Activated CD4-positive, alpha-beta T cell treated with anti-CD3 and anti-CD28 coated beads for 4 hours (primary cell): ENCODE results near the gene KLHL36.

Experiments used
- DNase-seq, 2 donors: peaks; one replicate each; pipeline ENCODE4 v3.0.0-alpha.2; 2020

Gene KLHL36

DNA sequence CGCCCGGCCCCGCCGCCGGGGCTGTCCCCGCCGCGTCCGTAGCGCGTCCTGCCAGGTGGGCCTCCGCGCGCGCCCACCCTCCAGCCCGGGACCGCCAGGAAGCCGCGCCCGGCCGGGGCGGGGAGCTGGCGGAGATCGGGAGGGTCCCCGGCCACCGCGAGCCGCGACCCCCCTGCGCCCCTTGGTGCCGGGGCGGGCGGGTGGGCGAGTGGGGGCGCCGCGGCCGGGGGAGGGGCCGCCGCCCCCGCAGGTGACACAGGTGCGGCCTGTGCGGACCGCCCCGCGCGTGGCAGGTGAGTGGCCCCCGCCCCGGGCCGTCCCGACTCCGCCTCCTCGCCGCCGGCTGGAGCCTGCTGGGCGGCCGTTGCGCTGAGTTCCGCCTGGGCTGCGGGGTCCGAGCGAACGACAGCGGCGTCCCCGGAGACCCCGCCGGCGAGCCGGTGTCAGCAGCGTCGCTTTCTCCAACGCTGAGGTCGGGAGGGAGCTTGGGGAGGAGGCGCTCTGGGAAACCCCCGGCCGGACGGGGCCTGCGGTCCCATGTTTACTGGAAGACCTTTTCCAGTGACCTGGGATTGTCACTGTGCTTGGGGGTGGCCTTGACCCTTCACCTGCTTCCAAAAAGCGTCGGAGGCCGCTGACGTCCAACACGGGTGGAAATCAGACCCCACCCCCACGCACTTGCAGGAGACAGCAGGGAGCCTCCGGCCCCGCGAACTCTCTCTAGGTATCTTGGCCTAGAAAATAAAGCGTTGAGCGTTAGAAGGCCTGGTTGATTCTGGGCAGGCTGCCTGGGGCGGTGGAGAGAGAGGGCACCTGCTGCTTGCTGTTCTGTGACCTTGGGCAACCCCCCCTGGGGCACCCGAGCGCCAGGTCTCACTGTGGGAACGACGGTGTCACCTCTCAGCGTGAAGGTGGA, 542 bp downstream of the KLHL36 start:
- peak; percentile 34 to 49 for DNase-seq

DNA sequence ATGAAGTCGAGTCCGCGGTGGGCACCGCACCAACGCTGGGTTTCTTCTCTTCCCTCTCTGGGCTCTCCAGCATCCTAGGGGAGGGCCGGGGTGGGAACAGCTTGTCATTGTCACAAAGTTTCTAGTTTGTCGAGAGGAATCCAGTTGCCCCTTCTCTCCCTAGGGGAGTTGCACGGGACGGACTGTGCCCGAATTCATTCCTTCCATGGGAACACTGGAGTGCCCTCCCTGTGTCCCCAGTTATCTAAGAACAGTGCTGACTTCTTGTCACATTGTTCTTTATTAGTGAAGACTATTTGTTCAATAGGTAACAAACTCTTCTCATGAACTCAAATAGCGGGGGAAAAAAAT, 1.2 kb downstream of the KLHL36 start:
- DNase-seq, result no peak

DNA sequence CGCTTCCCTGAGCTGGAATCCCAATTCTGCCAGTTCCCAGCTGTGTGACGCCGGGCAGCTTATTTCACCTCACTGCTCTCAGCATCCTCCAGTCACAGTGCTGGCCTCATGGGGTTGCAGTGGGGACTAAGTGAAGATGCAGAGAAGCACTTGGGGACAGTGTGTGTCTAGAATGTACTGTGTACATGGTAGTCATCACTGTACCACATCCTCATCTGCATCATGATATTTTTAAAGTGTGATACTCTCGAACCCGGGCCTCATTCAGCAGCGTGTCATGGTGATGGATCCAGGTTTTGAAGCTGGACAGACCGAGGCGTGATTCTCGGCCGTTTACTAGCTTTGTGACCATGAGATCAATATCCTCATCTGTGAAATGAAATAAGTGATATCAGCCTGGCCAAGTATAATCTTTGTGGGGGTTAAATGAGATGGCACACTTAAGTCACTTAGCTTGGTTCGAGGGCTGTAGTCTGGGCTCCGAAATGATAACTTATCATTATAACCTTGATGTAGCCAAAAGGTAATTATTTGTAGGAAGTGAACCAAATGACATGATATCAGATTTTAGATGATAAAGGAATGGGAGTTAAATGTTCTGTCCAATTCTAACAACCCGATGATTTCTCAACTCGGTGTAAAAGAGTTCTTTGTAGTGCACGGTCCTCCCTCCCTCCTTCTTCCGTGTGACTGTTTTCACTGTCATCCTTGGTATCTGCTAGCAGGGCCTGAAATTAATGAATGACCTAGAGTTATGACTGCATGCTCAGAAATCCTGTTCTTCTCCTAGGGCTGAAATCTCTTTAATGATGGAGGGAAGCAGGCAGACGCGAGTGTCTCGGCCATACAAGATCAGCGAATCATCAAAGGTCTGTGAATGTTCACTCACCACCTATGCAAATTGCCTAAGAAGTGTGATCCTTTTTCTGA, 2.0 kb downstream of the KLHL36 start:
- DNase-seq, result no peak

DNA sequence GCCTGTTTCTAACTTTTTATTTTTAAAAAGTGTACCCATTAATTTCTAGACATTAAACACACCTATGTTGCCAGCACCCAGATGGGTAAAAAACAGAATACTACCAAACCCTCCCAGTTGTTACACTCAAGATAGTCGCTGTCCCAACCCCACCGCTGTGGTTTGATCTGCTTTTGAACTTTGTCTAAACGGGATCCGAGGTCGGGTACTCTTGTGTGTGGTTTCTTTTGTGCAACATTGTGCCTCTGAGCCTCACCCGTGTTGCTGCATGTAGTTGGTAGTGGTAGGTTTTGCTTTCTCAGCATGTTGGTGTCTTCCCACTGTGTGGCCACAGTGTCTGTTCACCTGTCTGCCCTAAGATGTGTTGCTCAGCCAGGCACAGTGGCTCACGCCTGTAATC, 4.3 kb downstream of the KLHL36 start:
- no peak for DNase-seq

DNA sequence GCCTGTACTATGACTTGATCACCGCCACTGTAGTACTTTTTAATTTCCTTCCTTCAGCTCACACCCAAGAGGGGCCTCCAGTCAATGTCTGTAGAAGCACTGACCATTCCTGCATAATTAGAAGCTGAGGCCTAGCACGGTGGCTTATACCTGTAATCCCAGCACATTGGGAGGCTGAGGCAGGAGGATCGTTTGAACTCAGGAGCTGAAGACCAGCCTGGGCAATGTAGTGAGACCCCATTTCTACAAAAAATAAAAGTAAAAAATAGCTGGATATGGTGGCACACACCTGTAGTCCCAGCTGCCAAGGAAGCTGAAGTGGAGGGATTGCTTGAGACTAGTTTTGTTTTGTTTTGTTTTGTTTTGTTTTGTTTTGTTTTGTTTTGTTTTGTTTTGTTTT, 5.9 kb downstream of the KLHL36 start:
- no peak for DNase-seq

DNA sequence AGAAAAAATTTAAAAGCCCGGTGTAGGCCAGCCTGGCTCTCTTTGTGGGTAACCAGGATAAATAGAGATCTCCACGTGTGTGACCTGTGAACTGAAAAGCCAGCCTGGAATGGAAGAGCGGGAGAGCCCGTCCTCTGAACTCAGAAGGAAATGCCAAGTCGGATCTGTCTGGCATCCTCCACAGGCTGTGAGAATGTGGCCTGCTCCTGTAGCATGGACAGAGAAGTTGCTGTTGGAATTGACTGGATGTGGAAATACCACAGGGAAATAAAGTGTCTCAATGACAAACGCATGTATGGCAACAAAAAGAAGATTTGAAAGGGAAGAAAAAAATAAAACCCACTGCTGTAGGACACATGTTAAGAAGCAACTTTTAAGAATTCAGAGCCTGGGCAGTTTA, 6.7 kb downstream of the KLHL36 start:
- no peak for DNase-seq

DNA sequence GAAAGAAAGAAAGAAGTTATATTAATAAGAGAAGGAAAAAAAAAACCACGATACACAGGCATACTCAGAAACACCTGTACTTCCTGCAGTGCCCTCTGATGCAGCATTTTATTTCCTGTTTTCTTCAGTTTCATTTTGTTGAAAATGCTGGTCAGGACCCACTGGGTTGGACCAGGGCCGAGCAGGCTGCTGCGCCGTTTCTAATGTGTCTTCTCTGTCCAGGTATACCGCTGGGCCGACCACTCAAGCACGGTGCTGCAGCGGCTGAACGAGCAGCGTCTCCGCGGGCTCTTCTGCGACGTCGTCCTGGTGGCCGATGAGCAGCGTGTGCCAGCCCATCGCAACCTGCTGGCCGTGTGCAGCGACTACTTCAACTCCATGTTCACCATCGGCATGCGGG, 8.3 kb downstream of the KLHL36 start:
- DNase-seq, result no peak

DNA sequence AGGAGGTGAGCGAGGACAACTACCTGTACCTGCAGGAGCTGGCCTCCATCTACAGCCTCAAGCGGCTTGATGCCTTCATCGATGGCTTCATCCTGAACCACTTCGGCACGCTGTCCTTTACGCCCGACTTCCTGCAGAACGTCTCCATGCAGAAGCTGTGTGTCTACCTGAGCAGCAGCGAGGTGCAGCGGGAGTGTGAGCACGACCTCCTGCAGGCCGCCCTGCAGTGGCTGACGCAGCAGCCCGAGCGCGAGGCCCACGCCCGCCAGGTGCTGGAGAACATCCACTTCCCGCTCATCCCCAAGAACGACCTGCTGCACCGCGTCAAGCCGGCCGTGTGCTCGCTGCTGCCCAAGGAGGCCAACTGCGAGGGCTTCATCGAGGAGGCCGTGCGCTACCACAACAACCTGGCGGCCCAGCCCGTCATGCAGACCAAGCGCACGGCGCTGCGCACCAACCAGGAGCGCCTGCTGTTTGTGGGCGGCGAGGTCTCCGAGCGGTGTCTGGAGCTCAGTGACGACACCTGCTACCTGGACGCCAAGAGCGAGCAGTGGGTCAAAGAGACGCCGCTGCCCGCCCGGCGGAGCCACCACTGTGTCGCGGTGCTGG, 9.0 kb downstream of the KLHL36 start:
- DNase-seq, result no peak

DNA sequence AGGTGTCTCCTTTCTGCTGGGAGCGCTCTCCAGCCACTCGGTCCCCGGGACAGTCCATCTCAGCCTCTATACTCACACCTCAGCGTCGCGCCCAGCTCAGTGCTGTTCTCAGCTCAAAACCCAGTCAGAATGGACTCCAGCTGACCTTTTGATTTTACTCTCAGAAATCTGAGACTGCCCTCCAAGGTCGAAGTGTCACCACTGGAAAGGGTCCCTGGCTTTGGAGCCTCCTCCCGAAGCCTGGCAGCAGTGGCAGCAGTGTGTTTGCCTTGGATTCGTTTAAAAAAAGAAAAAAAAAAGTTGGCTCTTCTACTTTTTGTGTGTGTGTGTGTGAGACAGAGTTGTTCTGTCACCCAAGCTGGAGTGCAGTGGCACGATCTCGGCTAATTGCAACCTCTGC, 10.4 kb downstream of the KLHL36 start:
- no peak for DNase-seq

DNA sequence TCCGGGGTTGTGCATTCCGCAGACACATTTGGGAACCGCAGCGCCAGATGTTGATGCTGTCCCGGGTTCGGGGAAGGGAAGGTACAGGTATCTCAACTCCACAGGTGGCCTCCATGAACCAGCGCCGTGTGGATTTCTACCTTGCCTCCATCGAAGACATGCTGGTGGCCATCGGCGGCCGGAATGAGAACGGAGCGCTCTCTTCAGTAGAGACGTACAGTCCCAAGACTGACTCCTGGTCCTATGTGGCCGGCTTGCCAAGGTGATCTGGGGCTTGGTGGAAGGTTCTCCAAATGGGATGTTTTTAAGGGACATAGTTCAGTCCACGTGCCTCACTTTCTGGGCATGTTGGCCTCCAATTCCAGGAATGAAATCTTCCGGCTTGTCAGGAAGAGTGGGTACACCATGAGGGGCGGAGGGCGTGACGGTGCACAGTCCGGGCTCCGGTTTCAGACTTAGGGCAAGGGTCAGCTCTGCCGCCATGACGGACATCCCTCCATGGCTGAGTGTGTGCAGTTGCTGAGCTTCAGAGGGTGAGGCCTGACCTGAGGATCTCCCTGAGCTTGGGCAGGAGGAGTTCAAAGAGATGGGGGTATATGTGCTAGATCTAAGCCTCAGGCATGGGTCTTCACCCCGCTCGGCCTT, 11.5 kb downstream of the KLHL36 start:
- DNase-seq, result no peak

DNA sequence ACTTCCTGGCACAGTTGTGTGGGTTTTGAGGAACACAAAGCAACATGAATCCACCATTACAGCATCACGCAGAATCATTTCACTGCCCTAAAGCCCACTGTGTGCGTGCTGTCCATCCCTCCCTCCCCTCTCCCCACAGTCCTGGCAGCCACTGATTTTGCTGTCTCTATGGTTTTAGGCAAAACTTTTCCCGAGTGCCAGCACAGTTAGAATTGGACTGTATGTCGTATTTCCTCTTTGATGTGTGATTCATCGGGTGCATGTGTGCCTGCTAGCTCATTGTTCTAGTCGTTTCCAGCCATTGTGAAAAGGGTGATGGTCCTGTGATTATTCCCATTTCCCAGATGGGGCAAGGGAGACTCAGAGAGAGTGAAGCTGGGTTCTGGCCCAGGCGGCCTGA, 12.7 kb downstream of the KLHL36 start:
- DNase-seq, result no peak

DNA sequence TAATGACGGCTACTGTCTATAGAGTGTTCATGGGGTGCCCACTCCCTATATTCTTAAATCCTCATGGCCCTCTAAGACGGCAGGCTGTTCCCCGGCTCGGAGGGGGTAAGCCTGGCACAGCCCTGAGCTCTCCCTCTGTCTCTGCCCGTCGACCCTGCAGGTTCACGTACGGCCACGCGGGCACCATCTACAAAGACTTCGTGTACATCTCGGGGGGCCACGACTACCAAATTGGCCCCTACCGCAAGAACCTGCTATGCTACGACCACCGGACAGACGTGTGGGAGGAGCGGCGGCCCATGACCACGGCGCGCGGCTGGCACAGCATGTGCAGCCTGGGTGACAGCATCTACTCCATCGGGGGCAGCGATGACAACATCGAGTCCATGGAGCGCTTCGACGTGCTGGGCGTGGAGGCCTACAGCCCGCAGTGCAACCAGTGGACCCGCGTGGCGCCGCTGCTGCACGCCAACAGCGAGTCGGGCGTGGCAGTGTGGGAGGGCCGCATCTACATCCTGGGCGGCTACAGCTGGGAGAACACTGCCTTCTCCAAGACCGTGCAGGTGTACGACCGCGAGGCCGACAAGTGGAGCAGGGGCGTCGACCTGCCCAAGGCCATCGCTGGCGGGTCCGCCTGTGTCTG, 13.2 kb downstream of the KLHL36 start:
- no peak for DNase-seq

DNA sequence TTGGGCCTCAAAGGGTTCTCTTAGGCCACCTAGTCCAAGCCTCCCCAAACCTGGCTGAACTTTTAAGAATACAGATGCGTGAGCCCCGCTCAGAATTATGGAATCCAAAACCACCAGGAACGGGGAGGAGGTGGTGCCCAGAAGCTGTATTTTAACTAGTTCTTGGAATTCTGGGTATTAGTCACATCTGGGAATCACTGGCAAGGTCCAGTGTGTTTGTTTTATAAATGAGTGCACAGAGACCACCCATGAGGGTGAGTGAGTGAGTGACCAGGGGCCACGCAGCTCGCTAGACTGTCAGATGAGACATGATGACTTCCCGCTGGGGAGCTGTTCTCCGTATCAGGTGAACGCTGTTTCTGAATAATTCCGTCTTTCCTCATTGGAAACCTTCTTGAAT, 14.2 kb downstream of the KLHL36 start:
- no peak for DNase-seq

DNA sequence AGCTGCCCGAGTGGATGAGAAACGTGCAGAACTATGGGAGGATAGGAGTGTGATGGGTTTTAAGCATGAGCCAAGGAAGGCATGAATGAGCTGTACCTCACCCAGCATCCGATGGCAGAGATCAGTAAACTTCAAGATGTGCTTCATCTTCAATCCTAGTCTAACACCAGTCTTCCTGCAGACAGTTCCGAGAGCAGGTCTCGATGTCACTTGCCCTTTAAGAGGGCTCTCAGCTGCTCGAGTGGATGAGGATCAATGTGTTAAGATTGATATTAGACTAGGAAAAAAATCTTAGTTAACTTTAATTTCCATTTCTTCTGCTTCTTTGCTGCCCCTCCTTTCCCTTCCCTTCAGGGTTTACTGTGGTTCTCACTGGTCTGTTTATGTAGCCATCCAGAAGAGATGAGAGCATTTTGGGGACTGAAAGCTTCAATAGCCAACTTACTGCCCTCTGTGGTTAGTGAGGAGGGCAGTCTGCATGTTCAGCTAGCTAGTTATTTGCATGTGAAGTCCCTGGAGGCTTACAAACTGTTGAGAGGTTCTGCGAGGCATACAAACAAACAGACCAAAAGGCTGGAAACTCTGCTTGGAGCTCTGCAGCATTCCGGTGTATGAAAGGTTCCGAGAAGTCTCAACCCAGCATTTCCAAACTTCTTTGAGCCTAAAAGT, 15.3 kb downstream of the KLHL36 start:
- no peak for DNase-seq

DNA sequence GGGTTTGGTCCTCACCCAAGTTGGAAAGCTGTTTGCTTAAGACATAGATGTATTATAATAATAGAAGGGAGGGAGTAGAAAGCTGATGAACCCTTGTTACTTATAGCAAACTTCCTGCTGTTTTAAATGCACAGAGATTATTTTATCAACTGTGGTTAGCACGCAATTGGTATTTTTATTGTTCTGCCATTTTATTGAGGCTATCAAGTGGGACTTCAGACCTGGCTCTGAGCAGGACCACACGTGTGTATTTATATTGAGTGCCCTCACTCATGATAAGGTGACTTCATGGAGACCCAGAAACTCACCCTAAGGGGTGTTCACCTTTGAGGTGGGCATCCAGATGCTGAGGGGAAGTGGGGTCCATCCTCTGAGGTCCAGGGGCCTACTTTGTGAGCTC, 17.0 kb downstream of the KLHL36 start:
- DNase-seq, result no peak

DNA sequence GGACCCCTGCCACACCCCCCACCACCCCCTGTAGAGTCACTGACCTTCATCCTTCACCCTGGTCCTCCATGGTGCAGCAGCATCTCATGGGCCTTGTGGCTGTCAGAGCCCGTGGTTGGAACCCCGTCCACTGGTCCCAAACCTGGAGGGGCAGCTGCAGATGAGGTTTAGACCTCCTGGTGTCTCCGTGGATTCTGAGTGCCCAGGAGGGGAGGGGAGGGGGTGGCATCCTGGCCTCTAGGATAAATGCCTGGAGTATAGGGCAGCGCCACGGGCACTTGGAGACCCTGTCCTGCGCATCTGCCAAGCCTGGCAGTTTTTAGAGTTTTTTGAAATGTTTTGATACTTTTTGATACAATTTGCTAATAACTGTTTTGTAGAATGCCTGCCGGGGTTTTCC, 17.5 kb downstream of the KLHL36 start:
- DNase-seq, result no peak

DNA sequence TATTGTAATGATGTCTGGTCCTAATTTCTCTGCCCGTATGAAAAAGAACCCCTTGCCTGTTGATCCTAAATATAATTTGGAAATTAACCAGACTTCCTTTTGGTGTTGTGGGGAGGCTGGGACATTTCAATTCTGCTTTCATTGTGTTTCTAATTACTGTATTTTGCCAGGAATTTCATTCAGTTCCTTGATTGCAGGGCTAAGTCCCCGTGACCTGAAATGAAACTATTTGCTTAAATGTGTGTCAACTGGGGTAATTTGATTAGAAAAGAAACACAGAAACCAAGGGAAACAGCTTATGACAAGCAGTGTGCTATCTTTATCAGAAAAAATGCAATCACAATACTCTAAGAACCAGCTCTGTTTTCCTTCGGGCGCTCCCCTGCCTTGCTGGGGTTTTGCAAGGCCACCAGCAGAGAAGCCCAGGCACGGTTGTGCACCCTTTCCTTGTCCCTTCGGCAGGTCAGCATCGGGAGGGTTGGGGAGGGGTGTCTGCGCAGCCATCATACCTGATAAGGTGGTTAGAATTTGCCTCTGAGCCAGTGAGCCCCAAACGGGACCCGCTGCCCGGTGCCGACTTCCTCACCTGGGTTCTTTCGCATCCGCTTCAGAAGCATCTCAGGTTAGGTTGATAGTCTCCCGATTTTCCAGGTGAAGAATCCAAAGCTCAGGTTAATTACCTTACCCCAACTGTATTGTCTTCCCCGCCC, 19.4 kb downstream of the KLHL36 start:
- DNase-seq, result no peak

DNA sequence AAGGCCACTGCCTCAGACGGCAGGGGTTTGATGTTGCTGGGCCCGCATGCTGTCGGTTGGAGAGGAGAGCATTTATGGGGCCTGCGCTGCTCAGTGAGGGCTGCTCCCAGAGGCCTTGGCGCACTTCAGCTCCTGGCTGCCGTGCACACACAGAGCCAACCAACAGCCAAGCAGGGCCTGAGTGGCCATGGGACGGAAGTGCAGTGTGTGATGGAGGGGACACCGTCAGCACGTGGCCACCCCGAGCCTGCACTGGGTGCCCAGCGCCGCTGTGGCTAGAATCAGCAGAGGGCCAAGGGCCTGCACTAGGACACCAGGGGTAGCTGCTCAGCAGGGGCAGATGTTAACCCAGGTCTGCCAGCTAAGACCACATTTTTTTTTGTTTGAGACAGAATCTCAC, 21.8 kb downstream of the KLHL36 start:
- DNase-seq, result no peak

DNA sequence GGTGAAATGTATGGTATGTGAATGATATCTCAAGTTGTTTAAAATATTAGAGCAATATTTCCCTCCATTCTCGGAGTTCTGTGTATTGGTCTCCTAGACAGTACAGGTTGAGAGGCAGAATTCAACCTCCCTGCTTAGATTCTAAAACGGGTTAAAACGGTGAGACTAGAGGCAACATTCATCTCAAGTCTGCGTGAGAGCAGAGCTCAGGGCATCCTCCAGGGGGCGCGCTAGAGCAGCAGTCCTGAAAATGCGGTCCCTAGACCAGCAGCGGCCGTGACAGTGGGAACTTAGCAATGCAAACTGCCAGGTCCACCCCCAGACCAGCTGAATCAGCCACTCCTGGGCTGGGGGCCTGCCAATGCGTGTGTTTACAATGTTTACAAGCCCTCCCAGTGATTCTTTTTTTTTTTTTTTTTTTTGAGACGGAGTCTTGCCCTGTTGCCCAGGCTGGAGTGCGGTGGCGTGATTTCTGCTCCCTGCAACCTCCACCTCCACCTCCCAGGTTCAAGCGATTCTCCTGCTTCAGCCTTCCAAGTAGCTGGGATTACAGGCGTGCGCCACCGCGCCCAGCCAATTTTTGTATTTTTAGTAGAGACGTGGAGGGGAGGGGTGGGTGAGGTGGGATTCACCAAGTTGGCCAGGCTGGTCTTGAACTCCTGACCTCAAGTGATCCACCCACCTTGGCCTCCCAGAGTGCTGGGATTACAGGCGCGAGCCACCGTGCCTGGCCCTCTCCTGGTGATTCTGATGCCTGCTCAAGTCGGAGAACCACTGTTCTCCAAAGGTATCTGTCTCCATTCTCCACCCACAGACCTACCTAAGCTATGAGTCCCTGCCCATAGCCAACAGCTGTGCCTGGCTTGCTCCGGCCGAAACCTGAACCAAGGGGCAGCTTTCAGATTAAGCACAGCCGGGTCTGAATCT, 24.2 kb downstream of the KLHL36 start:
- peak; percentile 77 to 84 for DNase-seq

DNA sequence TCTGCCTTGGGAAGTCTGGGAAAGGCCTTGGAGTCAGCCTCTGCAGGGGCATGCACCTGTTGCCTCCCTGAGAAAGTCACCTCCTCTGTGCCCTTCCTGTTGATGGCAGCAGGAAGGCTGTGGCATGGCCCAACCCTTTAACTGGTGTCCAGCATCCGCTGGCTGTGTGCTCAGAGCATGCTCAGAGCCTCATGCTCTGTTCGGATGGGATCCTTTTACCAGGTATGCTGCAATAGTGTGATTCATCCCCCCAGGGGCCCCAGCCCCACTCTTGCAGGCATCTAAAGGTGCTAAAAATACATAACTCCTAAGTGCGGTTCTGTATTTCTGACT, 24.9 kb downstream of the KLHL36 start:
- DNase-seq, result no peak
